SK-N-SH treated with all-trans-retinoic acid at 6 μM for 48 hours (cell line): Measurements from ENCODE around the gene MOAP1.
"Not testable (repeated sequence)": the region's sequence is repeated elsewhere in the genome, so short reads cannot be mapped to it uniquely, and the experiment has no call there.

Experiments used
- ARNTL ChIP-seq: fragments of 450-650 bp; formaldehyde crosslinking; IDR thresholded peaks from 2 replicates; pipeline ENCODE4 v1.5.0; 2020; ENCODE audit warnings: low read depth, mild to moderate bottlenecking, moderate library complexity, borderline replicate concordance
- CREB5 ChIP-seq: fragments of 250-450 bp; sonication (Bioruptor Pico); IDR thresholded peaks from 2 replicates; pipeline ENCODE4 v1.5.1; 2020; ENCODE audit warnings: low read depth, mild to moderate bottlenecking, moderate library complexity
- ESRRG ChIP-seq: fragments of 250-450 bp; sonication (Bioruptor Pico); IDR thresholded peaks from 2 replicates; pipeline ENCODE4 v1.6.1; 2021; ENCODE audit warnings: mild to moderate bottlenecking
- GLIS3 ChIP-seq: fragments of 250-450 bp; sonication (Bioruptor Pico); IDR thresholded peaks from 2 replicates; pipeline ENCODE4 v1.5.0; 2020; ENCODE audit warnings: mild to moderate bottlenecking, moderate library complexity
- ISL1 ChIP-seq: fragments of 250-450 bp; sonication (Bioruptor Pico); IDR thresholded peaks from 2 replicates; pipeline ENCODE4 v2.1.2; 2022; ENCODE audit warnings: mild to moderate bottlenecking, moderate library complexity
- OSR1 ChIP-seq: fragments of 250-450 bp; sonication (Bioruptor Pico); IDR thresholded peaks from 2 replicates; pipeline ENCODE4 v1.8.0; 2022; ENCODE audit warnings: moderate library complexity, mild to moderate bottlenecking, inconsistent platforms
- POU6F1 ChIP-seq: fragments of 250-450 bp; sonication (Bioruptor Pico); IDR thresholded peaks from 2 replicates; pipeline ENCODE4 v1.8.0; 2021; ENCODE audit warnings: low read depth, mild to moderate bottlenecking, moderate library complexity, borderline replicate concordance
- RARB ChIP-seq: fragments of 250-450 bp; sonication (Bioruptor Pico); IDR thresholded peaks from 2 replicates; pipeline ENCODE4 v1.8.0; 2021; ENCODE audit warnings: mild to moderate bottlenecking, moderate library complexity
- TCF4 ChIP-seq: fragments of 250-450 bp; sonication (Bioruptor Pico); IDR thresholded peaks from 2 replicates; pipeline ENCODE4 v1.8.0; 2021; ENCODE audit warnings: mild to moderate bottlenecking, moderate library complexity, borderline replicate concordance
- TSHZ2 ChIP-seq: fragments of 250-450 bp; sonication (Bioruptor Pico); IDR thresholded peaks from 2 replicates; pipeline ENCODE4 v1.5.0; 2020; ENCODE audit warnings: mild to moderate bottlenecking, moderate library complexity
- ZFP3 ChIP-seq: fragments of 250-450 bp; sonication (Bioruptor Pico); IDR thresholded peaks from 2 replicates; pipeline ENCODE4 v1.5.0; 2020; ENCODE audit warnings: mild to moderate bottlenecking, moderate library complexity
- ZNF70 ChIP-seq: fragments of 450-650 bp; formaldehyde crosslinking; IDR thresholded peaks from 2 replicates; pipeline ENCODE4 v1.5.0; 2020; ENCODE audit warnings: mild to moderate bottlenecking, moderate library complexity
- ZNF8 ChIP-seq: fragments of 450-650 bp; formaldehyde crosslinking; IDR thresholded peaks from 2 replicates; pipeline ENCODE4 v1.5.0; 2020; ENCODE audit warnings: mild to moderate bottlenecking, moderate library complexity

GRCh38 chr14:93159625-93160352 lies 24.9 kb downstream of the MOAP1 start:
- not testable (repeated sequence) for TF ChIP-seq ZNF8 (CRISPR knock-in tag); ZNF70 (CRISPR knock-in tag); CREB5 (CRISPR knock-in tag); OSR1; POU6F1 (CRISPR knock-in tag); TCF4; GLIS3 (CRISPR knock-in tag); RARB; ISL1 (CRISPR knock-in tag); ESRRG; TSHZ2 (CRISPR knock-in tag); ZFP3 (CRISPR knock-in tag); ARNTL (CRISPR knock-in tag)
